Measurements from ENCODE around the gene LRRC71.

- TF ChIP-seq CTCF (IDR thresholded peaks at IDR 0.05): no peak
- TF ChIP-seq POLR2AphosphoS5 (IDR thresholded peaks at IDR 0.05): no peak
- no peak for TF ChIP-seq POLR2A (IDR thresholded peaks at IDR 0.05)
- TF ChIP-seq EP300 (IDR thresholded peaks at IDR 0.05): no peak
These were observed 18.2 kb upstream of the LRRC71 start for GRCh38 chr1:156901966-156902915.
